Measurements from ENCODE around the gene GAS2L1. TPM values are rescaled to one million over a fixed set of nuclear protein-coding genes. Genes with fewer than 3 reads are reported as not detected.
"Not testable (repeated sequence)": the region's sequence is repeated elsewhere in the genome, so short reads cannot be mapped to it uniquely, and the experiment has no call there.

The GAS2L1 gene
- total RNA-seq, 2 donors from 2014 or later = 32.5 to 52.9 TPM

GRCh38 chr22:29344137-29344536, 37.7 kb downstream of the GAS2L1 start:
- ATAC-seq (ENCODE audit: insufficient number of reproducible peaks, low FRiP score, low read depth) (no peak), DNase-seq (ENCODE audit: low spot score) (peak; percentile 59)
- Histone ChIP-seq H3K4me3 (no peak overlapping the region), H3K27me3 (replicated peaks; ENCODE audit: insufficient read depth) (no peaks in the 10 kb centered on the region), H3K9me3 (no peaks in the 10 kb centered on the region), H3K4me1 (ENCODE audit: control insufficient read depth in 1 of 2, low read depth in 2 of 2) (peaks cover 0 to 42% of the 10 kb centered on the region in 2 donors), H3K27ac (no peak overlapping the region), H3K36me3 (peaks cover 43% of the 10 kb centered on the region)
- TF ChIP-seq CTCF (IDR thresholded peaks at IDR 0.05) = no peak

- Histone ChIP-seq H3K27ac (peak overlapping the region in 1 of 2 donors; percentile 30), H3K4me1 (ENCODE audit: control insufficient read depth in 1 of 2, low read depth in 2 of 2) (peaks cover 0 to 42% of the 10 kb centered on the region in 2 donors), H3K36me3 (peaks cover 44% of the 10 kb centered on the region)
- H3K4me3 ChIP-seq; H3K9me3 ChIP-seq; ATAC-seq (ENCODE audit: insufficient number of reproducible peaks, low FRiP score, low read depth); H3K27me3 ChIP-seq (replicated peaks; ENCODE audit: insufficient read depth); DNase-seq (ENCODE audit: low spot score): not testable (repeated sequence)
Measured at GRCh38 chr22:29344889-29345288, 38.4 kb downstream of the GAS2L1 start.

GRCh38 chr22:29345932-29346331, 39.5 kb downstream of the GAS2L1 start:
- DNase-seq (ENCODE audit: low spot score) (no peak), ATAC-seq (ENCODE audit: insufficient number of reproducible peaks, low FRiP score, low read depth) (no peak)
- Histone ChIP-seq H3K27ac (no peak overlapping the region), H3K9me3 (no peaks in the 10 kb centered on the region), H3K4me1 (ENCODE audit: control insufficient read depth in 1 of 2, low read depth in 2 of 2) (peaks cover 0 to 42% of the 10 kb centered on the region in 2 donors), H3K36me3 (peaks cover 41% of the 10 kb centered on the region), H3K27me3 (replicated peaks; ENCODE audit: insufficient read depth) (no peaks in the 10 kb centered on the region), H3K4me3 (no peak overlapping the region)
- no peak for TF ChIP-seq CTCF (IDR thresholded peaks at IDR 0.05)

GRCh38 chr22:29346659-29347058, 40.2 kb downstream of the GAS2L1 start:
- peaks cover 42% of the 10 kb centered on the region for H3K36me3 ChIP-seq

GRCh38 chr22:29348041-29348440, 41.6 kb downstream of the GAS2L1 start:
- no peak for ATAC-seq (ENCODE audit: insufficient number of reproducible peaks, low FRiP score, low read depth)
- peaks cover 0 to 41% of the 10 kb centered on the region in 2 donors for H3K4me1 ChIP-seq (ENCODE audit: control insufficient read depth in 1 of 2, low read depth in 2 of 2)
- no peak overlapping the region for H3K4me3 ChIP-seq
- H3K36me3 ChIP-seq = peaks cover 44% of the 10 kb centered on the region
- no peak overlapping the region for H3K27ac ChIP-seq
- H3K9me3 ChIP-seq = no peaks in the 10 kb centered on the region
- TF ChIP-seq CTCF (IDR thresholded peaks at IDR 0.05) = no peak
- no peak for DNase-seq (ENCODE audit: low spot score)
- H3K27me3 ChIP-seq (replicated peaks; ENCODE audit: insufficient read depth) = no peaks in the 10 kb centered on the region

More at GRCh38 chr22:29346659-29347058, 40.2 kb downstream of the GAS2L1 start:
- peaks cover 0 to 42% of the 10 kb centered on the region in 2 donors for H3K4me1 ChIP-seq (ENCODE audit: control insufficient read depth in 1 of 2, low read depth in 2 of 2)
- DNase-seq (ENCODE audit: low spot score) = no peak
- no peaks in the 10 kb centered on the region for H3K27me3 ChIP-seq (replicated peaks; ENCODE audit: insufficient read depth)
- H3K27ac ChIP-seq = no peak overlapping the region
- no peaks in the 10 kb centered on the region for H3K9me3 ChIP-seq
- ATAC-seq (ENCODE audit: insufficient number of reproducible peaks, low FRiP score, low read depth) = no peak
- H3K4me3 ChIP-seq = no peak overlapping the region
- TF ChIP-seq CTCF (IDR thresholded peaks at IDR 0.05) = no peak

GRCh38 chr22:29348956-29349355, 42.5 kb downstream of the GAS2L1 start:
- Histone ChIP-seq H3K4me1 (ENCODE audit: control insufficient read depth in 1 of 2, low read depth in 2 of 2) (peaks cover 0 to 33% of the 10 kb centered on the region in 2 donors), H3K4me3 (no peak overlapping the region), H3K27ac (no peak overlapping the region), H3K9me3 (no peaks in the 10 kb centered on the region), H3K36me3 (peaks cover 53% of the 10 kb centered on the region), H3K27me3 (replicated peaks; ENCODE audit: insufficient read depth) (no peaks in the 10 kb centered on the region)
- ATAC-seq (ENCODE audit: insufficient number of reproducible peaks, low FRiP score, low read depth) (no peak), DNase-seq (ENCODE audit: low spot score) (no peak)
- TF ChIP-seq CTCF (IDR thresholded peaks at IDR 0.05) = no peak

Measured in thoracic aorta (tissue), 2 donors.